H9 (cell line): ENCODE measurements around the gene DMKN. TPM values are rescaled to one million over a fixed set of nuclear protein-coding genes. Genes with fewer than 3 reads are reported as not detected.

ENCODE experiments used
- DNase-seq: peaks from one replicate; pipeline ENCODE4 v3.0.0-alpha.2; 2017
- H2AFZ ChIP-seq: one replicate; pipeline ENCODE4 v1.6.1; 2013; ENCODE audit warnings: mild to moderate bottlenecking, low read length, control low read depth, moderate library complexity
- H2AK5ac ChIP-seq: 2 replicates; pipeline ENCODE4 v1.6.1; 2013; ENCODE audit warnings: low read length, control low read depth, mixed read lengths; ENCODE audit not compliant: insufficient read length
- H2BK120ac ChIP-seq: one replicate; pipeline ENCODE4 v1.6.1; 2013; ENCODE audit warnings: low read depth, mild to moderate bottlenecking, low read length, control low read depth, inconsistent platforms; ENCODE audit not compliant: poor library complexity, severe bottlenecking
- H2BK12ac ChIP-seq: 2 replicates; pipeline ENCODE4 v1.6.1; 2013; ENCODE audit warnings: low read length, control low read depth, mixed read lengths, low read depth; ENCODE audit not compliant: insufficient read length
- H2BK15ac ChIP-seq: 2 replicates; pipeline ENCODE4 v1.6.1; 2013; ENCODE audit warnings: low read depth, low read length, control low read depth
- H2BK20ac ChIP-seq: one replicate; pipeline ENCODE4 v1.6.1; 2013; ENCODE audit warnings: low read depth, mild to moderate bottlenecking, low read length, control low read depth, inconsistent platforms; ENCODE audit not compliant: poor library complexity, severe bottlenecking
- H2BK5ac ChIP-seq: 2 replicates; pipeline ENCODE4 v1.6.1; 2013; ENCODE audit warnings: low read length, control low read depth, mixed read lengths; ENCODE audit not compliant: insufficient read length
- H3K14ac ChIP-seq: 2 replicates; pipeline ENCODE4 v1.6.1; 2013; ENCODE audit warnings: low read length, control low read depth; ENCODE audit not compliant: insufficient read depth
- H3K18ac ChIP-seq: 2 replicates; pipeline ENCODE4 v1.6.1; 2013; ENCODE audit warnings: low read depth, mild to moderate bottlenecking, mixed read lengths, low read length, control low read depth; ENCODE audit not compliant: insufficient read length
- H3K23ac ChIP-seq: 2 replicates; pipeline ENCODE4 v1.6.1; 2013; ENCODE audit warnings: low read length, control low read depth, mixed read lengths, low read depth; ENCODE audit not compliant: insufficient read length
- H3K23me2 ChIP-seq: 2 replicates; pipeline ENCODE4 v1.6.1; 2013; ENCODE audit warnings: low read depth, mild to moderate bottlenecking, mixed read lengths, low read length, control low read depth; ENCODE audit not compliant: insufficient read length, poor library complexity, severe bottlenecking
- H3K27ac ChIP-seq: 2 replicates; pipeline ENCODE4 v1.5.1; 2013; ENCODE audit warnings: low read length, control low read depth, mixed read lengths, low read depth; ENCODE audit not compliant: insufficient read length
- H3K27me3 ChIP-seq: 2 replicates; pipeline ENCODE4 v1.6.1; 2013; ENCODE audit warnings: low read length, control low read depth, inconsistent platforms; ENCODE audit not compliant: insufficient read depth
- H3K4ac ChIP-seq: 2 replicates; pipeline ENCODE4 v1.6.1; 2013; ENCODE audit warnings: low read depth, mild to moderate bottlenecking, control low read depth, inconsistent platforms, low read length, moderate library complexity
- H3K4me1 ChIP-seq: 2 replicates; pipeline ENCODE4 v1.6.1; 2013; ENCODE audit warnings: low read length, control low read depth, inconsistent platforms; ENCODE audit not compliant: insufficient read depth
- H3K4me2 ChIP-seq: 2 replicates; pipeline ENCODE4 v1.6.1; 2013; ENCODE audit warnings: low read length, control low read depth, mixed read lengths; ENCODE audit not compliant: insufficient read length, insufficient read depth
- H3K56ac ChIP-seq: 2 replicates; pipeline ENCODE4 v1.6.1; 2013; ENCODE audit warnings: low read depth, mild to moderate bottlenecking, mixed read lengths, low read length, control low read depth; ENCODE audit not compliant: insufficient read length
- H3K79me1 ChIP-seq: 2 replicates; pipeline ENCODE4 v1.6.1; 2013; ENCODE audit warnings: low read depth, mild to moderate bottlenecking, moderate library complexity, low read length, control low read depth, inconsistent platforms; ENCODE audit not compliant: insufficient read depth, poor library complexity, severe bottlenecking
- H3K79me2 ChIP-seq: 2 replicates; pipeline ENCODE4 v1.6.1; 2013; ENCODE audit warnings: low read length, control low read depth, inconsistent platforms; ENCODE audit not compliant: insufficient read depth
- H3K9ac ChIP-seq: 2 replicates; pipeline ENCODE4 v1.6.1; 2013; ENCODE audit warnings: low read length, control low read depth, mixed read lengths; ENCODE audit not compliant: insufficient read length; ENCODE audit errors: extremely low read depth
- H3K9me3 ChIP-seq: one replicate; pipeline ENCODE4 v1.6.1; 2013; ENCODE audit warnings: low read depth, low read length, inconsistent platforms; ENCODE audit not compliant: control insufficient read depth
- H3T11ph ChIP-seq: one replicate; pipeline ENCODE4 v1.6.1; 2013; ENCODE audit warnings: mild to moderate bottlenecking, low read length, control low read depth, inconsistent platforms
- H4K20me1 ChIP-seq: one replicate; pipeline ENCODE4 v1.6.1; 2013; ENCODE audit not compliant: control insufficient read depth, insufficient read length, insufficient read depth
- H4K5ac ChIP-seq: 2 replicates; pipeline ENCODE4 v1.6.1; 2013; ENCODE audit warnings: low read depth, mild to moderate bottlenecking, mixed read lengths, low read length, control low read depth; ENCODE audit not compliant: insufficient read length
- H4K8ac ChIP-seq: replicated peaks from 2 replicates; pipeline ENCODE4 v1.6.1; 2013; ENCODE audit warnings: low read length, control low read depth, mixed read lengths, low read depth; ENCODE audit not compliant: insufficient read length
- H4K91ac ChIP-seq: 2 replicates; pipeline ENCODE4 v1.6.1; 2013; ENCODE audit warnings: low read depth, mild to moderate bottlenecking, moderate library complexity, mixed read lengths, low read length, control low read depth; ENCODE audit not compliant: insufficient read length
- H3K27ac Mint-ChIP-seq, 3 experiments: 2 replicates in 2 of 3; 3 replicates in 1 of 3; pipeline ENCODE4 v1.8.0; 2020 to 2021; ENCODE audit warnings: mixed read lengths in 3 of 3, mild to moderate bottlenecking in 1 of 3, moderate library complexity in 1 of 3
- H3K27me3 Mint-ChIP-seq: 2 replicates; pipeline ENCODE4 v1.8.0; 2021; ENCODE audit warnings: low read depth, mild to moderate bottlenecking, moderate library complexity, mixed read lengths
- H3K36me3 Mint-ChIP-seq, 3 experiments: 2 replicates in 2 of 3; 3 replicates in 1 of 3; pipeline ENCODE4 v1.8.0; 2020 to 2021; ENCODE audit warnings: low read depth in 3 of 3, mixed read lengths in 3 of 3; ENCODE audit not compliant: insufficient read depth in 1 of 3
- H3K4me1 Mint-ChIP-seq, 2 experiments: 2 replicates each; pipeline ENCODE4 v1.8.0; 2020; ENCODE audit warnings: mixed read lengths in 2 of 2
- H3K4me3 Mint-ChIP-seq, 2 experiments: 2 replicates in 1 of 2; 3 replicates in 1 of 2; pipeline ENCODE4 v1.8.0; 2020 to 2021; ENCODE audit warnings: mild to moderate bottlenecking in 2 of 2, mixed read lengths in 2 of 2, moderate library complexity in 1 of 2
- H3K9me3 Mint-ChIP-seq, 2 experiments: 2 replicates in 1 of 2; 3 replicates in 1 of 2; pipeline ENCODE4 v1.8.0; 2020; ENCODE audit warnings: mild to moderate bottlenecking in 2 of 2, mixed read lengths in 2 of 2, moderate library complexity in 1 of 2
- WGBS: extraction: QIAGEN DNeasy Blood & Tissue Kit; methylation state at CpG from one replicate; pipeline ENCODE4 v1.1.7; 2013; ENCODE audit warnings: missing lambda C conversion rate, low lambda C conversion rate, mixed read lengths; ENCODE audit not compliant: insufficient read length; ENCODE audit errors: extremely low coverage; 5-methylcytosine and 5-hydroxymethylcytosine counted together
- total RNA-seq: library from RNA; stranded (reverse); gene quantifications from 2 replicates; pipeline ENCODE4 v1.2.1, GENCODE V29; 2021
- TF ChIP-seq, protein P1 (sequence below): fragments of 200-600 bp; sonication (generic); conservative IDR thresholded peaks from 3 replicates; pipeline ENCODE4 v1.8.0; 2021; ENCODE audit warnings: antibody characterized with exemption, mild to moderate bottlenecking

The DMKN gene
- total RNA-seq, 1 experiment from 2014 or later, result 278 TPM

DNA sequence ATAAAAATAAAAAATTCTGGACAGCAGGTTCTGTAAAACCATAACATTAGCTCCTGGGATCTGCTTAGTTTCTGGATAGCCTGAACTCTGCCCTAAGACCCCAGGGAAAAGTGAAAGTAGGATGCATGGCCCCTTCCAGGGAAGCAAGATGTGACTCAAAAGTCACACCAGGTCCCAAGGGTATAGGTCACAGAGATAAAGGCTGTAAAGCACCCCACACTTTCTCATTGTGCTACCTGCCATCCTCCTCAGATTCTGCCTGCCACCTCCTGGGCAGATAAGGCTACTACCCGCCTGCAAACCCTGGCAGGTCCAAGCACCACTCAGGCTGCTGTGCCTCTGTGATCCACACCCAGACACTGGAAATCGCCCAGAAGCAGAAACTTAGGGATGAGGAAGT is 44.8 kb downstream of the DMKN start:
- Histone ChIP-seq H3K18ac (no peak overlapping the region), H3K23ac (no peak overlapping the region), H3K23me2 (no peaks in the 10 kb centered on the region), H3K4me2 (no peak overlapping the region), H4K5ac (no peak overlapping the region), H2BK5ac (no peak overlapping the region), H3K4ac (no peak overlapping the region), H3K27ac (no peak overlapping the region), H4K20me1 (no peaks in the 10 kb centered on the region), H3K56ac (no peak overlapping the region), H3K79me2 (no peaks in the 10 kb centered on the region), H4K91ac (no peak overlapping the region), H2BK120ac (no peak overlapping the region), H3K4me1 (no peaks in the 10 kb centered on the region), H2BK20ac (no peak overlapping the region), H3K27me3 (no peaks in the 10 kb centered on the region), H3T11ph (no peak overlapping the region), H3K9ac (no peak overlapping the region), H3K79me1 (no peaks in the 10 kb centered on the region), H3K9me3 (no peaks in the 10 kb centered on the region), H2AFZ (no peak overlapping the region), H2BK15ac (no peak overlapping the region), H4K8ac (no peak overlapping the region), H2BK12ac (no peak overlapping the region), H3K14ac (no peak overlapping the region), H2AK5ac (no peak overlapping the region)
- peak; percentile 70 for DNase-seq
- Mint-ChIP-seq H3K4me1 (peaks cover 20% of the 10 kb centered on the region in 2 experiments), H3K9me3 (no peaks in the 10 kb centered on the region), H3K4me3 (no peak overlapping the region), H3K27ac (no peak overlapping the region), H3K27me3 (peaks cover 7% of the 10 kb centered on the region), H3K36me3 (no peaks in the 10 kb centered on the region)
- no CpG with 5 or more reads among the region's 2 CpGs for WGBS
- TF ChIP-seq, protein P1, sequence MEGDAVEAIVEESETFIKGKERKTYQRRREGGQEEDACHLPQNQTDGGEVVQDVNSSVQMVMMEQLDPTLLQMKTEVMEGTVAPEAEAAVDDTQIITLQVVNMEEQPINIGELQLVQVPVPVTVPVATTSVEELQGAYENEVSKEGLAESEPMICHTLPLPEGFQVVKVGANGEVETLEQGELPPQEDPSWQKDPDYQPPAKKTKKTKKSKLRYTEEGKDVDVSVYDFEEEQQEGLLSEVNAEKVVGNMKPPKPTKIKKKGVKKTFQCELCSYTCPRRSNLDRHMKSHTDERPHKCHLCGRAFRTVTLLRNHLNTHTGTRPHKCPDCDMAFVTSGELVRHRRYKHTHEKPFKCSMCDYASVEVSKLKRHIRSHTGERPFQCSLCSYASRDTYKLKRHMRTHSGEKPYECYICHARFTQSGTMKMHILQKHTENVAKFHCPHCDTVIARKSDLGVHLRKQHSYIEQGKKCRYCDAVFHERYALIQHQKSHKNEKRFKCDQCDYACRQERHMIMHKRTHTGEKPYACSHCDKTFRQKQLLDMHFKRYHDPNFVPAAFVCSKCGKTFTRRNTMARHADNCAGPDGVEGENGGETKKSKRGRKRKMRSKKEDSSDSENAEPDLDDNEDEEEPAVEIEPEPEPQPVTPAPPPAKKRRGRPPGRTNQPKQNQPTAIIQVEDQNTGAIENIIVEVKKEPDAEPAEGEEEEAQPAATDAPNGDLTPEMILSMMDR, result peak; percentile 72
